Panc1 (cell line): ENCODE results near the gene PAK4. TPM values are rescaled to one million over a fixed set of nuclear protein-coding genes. Genes with fewer than 3 reads are reported as not detected.
"Not testable (repeated sequence)": the region's sequence is repeated elsewhere in the genome, so short reads cannot be mapped to it uniquely, and the experiment has no call there.

ENCODE experiments used
- ATAC-seq: fragments of 200-7000 bp; cut with Tn5 transposase; 2 replicates; pipeline ENCODE4 v1.9.1; 2020; ENCODE audit warnings: mild to moderate bottlenecking, moderate library complexity
- BruUV-seq: library from RNA; stranded (reverse); fragments of 400-500 nt; replicated peaks from 2 replicates; lab custom pipeline; 2021; lab: Mats Ljungman, UMichigan
- CTCF ChIA-PET: fragments of 300-600 bp; sonication (Branson Sonifier 250); formaldehyde crosslinking; loops from one replicate; lab custom pipeline; 2022; ENCODE audit warnings: antibody characterized with exemption; lab: Charles Lee
- POLR2A ChIA-PET: fragments of 300-600 bp; sonication (Branson Sonifier 250); formaldehyde crosslinking; loops from one replicate; lab custom pipeline; 2022; ENCODE audit warnings: antibody characterized with exemption; lab: Charles Lee
- DNase-seq: peaks from one replicate; pipeline ENCODE4 v3.0.0-alpha.2; 2010; ENCODE audit warnings: low read depth, low spot score
- H3K27ac ChIP-seq: 2 replicates; pipeline ENCODE4 v1.5.1; 2011; ENCODE audit warnings: mild to moderate bottlenecking, low read length, inconsistent platforms
- H3K27me3 ChIP-seq: fragments of 200-500 bp; sonication (Bioruptor generic); 2 replicates; pipeline ENCODE4 v1.6.0; 2014; ENCODE audit warnings: low read length, inconsistent platforms; ENCODE audit not compliant: control insufficient read depth, insufficient read depth
- H3K36me3 ChIP-seq: fragments of 200-500 bp; sonication (Bioruptor generic); 2 replicates; pipeline ENCODE4 v1.5.1; 2014; ENCODE audit warnings: inconsistent platforms, mild to moderate bottlenecking, low read length, moderate library complexity; ENCODE audit not compliant: control insufficient read depth, insufficient read depth
- H3K4me1 ChIP-seq: 2 replicates; pipeline ENCODE4 v1.5.1; 2011; ENCODE audit warnings: inconsistent platforms, mild to moderate bottlenecking, low read length, moderate library complexity; ENCODE audit not compliant: control insufficient read depth, insufficient read depth
- H3K4me3 ChIP-seq, 2 experiments: 2 replicates each; pipeline ENCODE4 v1.5.1; 2011 to 2012; ENCODE audit warnings: low read depth in 2 of 2, low read length in 2 of 2, mild to moderate bottlenecking in 2 of 2, inconsistent platforms in 1 of 2, moderate library complexity in 1 of 2
- H3K9me3 ChIP-seq: fragments of 200-500 bp; sonication (Bioruptor generic); 2 replicates; pipeline ENCODE4 v1.5.1; 2014; ENCODE audit warnings: low read depth, mild to moderate bottlenecking, inconsistent platforms, low read length, moderate library complexity; ENCODE audit not compliant: control insufficient read depth, insufficient read depth
- POLR2AphosphoS5 ChIP-seq: IDR thresholded peaks from 2 replicates; pipeline ENCODE4 v1.6.1; 2012; ENCODE audit warnings: mild to moderate bottlenecking, low read depth, low read length, moderate library complexity
- SIN3A ChIP-seq: IDR thresholded peaks from 2 replicates; pipeline ENCODE4 v1.6.1; 2012; ENCODE audit warnings: low read depth, mild to moderate bottlenecking, low read length, moderate library complexity, borderline replicate concordance; ENCODE audit not compliant: insufficient read depth
- TCF7L2 ChIP-seq: IDR thresholded peaks from 2 replicates; pipeline ENCODE4 v1.6.1; 2011; ENCODE audit warnings: mild to moderate bottlenecking, low read depth, low read length, inconsistent platforms
- in situ Hi-C: cut with HindIII; loops from 2 replicates; pipeline ENCODE4 v1.10.0; 2016; ENCODE audit warnings: low sequenced_read_pairs, low pct_unique_long_range_greater_than_20kb
- intact Hi-C: fragments of 100-400 bp; cut with micrococcal nuclease; formaldehyde crosslinking; loops from one replicate; pipeline ENCODE4 v1.10.0; 2022; ENCODE audit not compliant: unreplicated experiment
- total RNA-seq: library from RNA; stranded (reverse); gene quantifications from one replicate; pipeline ENCODE4 v1.2.1, GENCODE V29; 2021; ENCODE audit not compliant: unreplicated experiment
- TF ChIP-seq, protein P1 (sequence below): fragments of 450-650 bp; IDR thresholded peaks from 2 replicates; pipeline ENCODE4 v1.5.1; 2017; ENCODE audit warnings: mild to moderate bottlenecking
- TF ChIP-seq, protein P2 (sequence below), 2 experiments: IDR thresholded peaks; 2 replicates each; pipeline ENCODE4 v1.6.1; 2011 to 2012; ENCODE audit warnings: low read depth in 2 of 2, control low read depth in 1 of 2, low read length in 1 of 2, mild to moderate bottlenecking in 1 of 2, moderate library complexity in 1 of 2; ENCODE audit not compliant: insufficient read depth in 1 of 2

PAK4 gene
- total RNA-seq, 1 experiment from 2014 or later, result 311 TPM

DNA sequence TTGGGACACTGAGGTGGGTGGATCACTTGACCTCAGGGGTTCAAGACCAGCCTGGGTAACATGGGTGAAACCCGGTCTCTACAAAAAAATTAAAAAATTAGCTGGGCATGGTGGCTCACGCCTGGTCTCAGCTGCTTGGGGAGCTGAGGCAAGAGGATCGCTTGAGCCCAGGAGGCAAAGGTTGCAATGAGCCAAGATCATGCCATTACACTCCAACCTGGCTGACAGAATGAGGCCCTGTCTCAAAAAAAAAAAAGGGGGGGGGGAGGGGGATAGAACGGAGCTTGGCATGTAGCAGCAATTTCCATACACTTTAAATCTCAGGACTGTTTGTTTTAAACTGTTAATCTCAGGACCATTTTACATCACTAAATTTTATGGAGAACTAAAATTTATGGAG is 39.2 kb upstream of the PAK4 start:
- H3K27ac ChIP-seq, result no peak overlapping the region
- no peak overlapping the region for H3K4me3 ChIP-seq
- H3K9me3 ChIP-seq, result no peaks in the 10 kb centered on the region
- H3K4me1 ChIP-seq, result peaks cover 40% of the 10 kb centered on the region
- intact Hi-C loops (no loop called here), in situ Hi-C loops (no loop called here)
- ChIA-PET CTCF (interaction anchor here (0.6 to 1.0 kb wide), 4 partner anchors 11 to 195 kb away, joined by 3 to 10 read pairs (median 5); no protein-coding TSS in a partner anchor), POLR2A (interaction anchor here (0.6 to 0.7 kb wide), 3 partner anchors 9 to 12 kb away, joined by 3 to 7 read pairs (median 4); no protein-coding TSS in a partner anchor)
- no TSS peak for BruUV-seq
- H3K36me3 ChIP-seq, result no peaks in the 10 kb centered on the region
- ATAC-seq (no peak), DNase-seq (no peak)
- TF ChIP-seq TCF7L2 (0 out of 2 replicates have a peak, but pooled peaks have one; percentile 50), POLR2AphosphoS5 (no peak), SIN3A (no peak)
- TF ChIP-seq, protein P1, sequence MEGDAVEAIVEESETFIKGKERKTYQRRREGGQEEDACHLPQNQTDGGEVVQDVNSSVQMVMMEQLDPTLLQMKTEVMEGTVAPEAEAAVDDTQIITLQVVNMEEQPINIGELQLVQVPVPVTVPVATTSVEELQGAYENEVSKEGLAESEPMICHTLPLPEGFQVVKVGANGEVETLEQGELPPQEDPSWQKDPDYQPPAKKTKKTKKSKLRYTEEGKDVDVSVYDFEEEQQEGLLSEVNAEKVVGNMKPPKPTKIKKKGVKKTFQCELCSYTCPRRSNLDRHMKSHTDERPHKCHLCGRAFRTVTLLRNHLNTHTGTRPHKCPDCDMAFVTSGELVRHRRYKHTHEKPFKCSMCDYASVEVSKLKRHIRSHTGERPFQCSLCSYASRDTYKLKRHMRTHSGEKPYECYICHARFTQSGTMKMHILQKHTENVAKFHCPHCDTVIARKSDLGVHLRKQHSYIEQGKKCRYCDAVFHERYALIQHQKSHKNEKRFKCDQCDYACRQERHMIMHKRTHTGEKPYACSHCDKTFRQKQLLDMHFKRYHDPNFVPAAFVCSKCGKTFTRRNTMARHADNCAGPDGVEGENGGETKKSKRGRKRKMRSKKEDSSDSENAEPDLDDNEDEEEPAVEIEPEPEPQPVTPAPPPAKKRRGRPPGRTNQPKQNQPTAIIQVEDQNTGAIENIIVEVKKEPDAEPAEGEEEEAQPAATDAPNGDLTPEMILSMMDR, result no peak
- TF ChIP-seq, protein P2, sequence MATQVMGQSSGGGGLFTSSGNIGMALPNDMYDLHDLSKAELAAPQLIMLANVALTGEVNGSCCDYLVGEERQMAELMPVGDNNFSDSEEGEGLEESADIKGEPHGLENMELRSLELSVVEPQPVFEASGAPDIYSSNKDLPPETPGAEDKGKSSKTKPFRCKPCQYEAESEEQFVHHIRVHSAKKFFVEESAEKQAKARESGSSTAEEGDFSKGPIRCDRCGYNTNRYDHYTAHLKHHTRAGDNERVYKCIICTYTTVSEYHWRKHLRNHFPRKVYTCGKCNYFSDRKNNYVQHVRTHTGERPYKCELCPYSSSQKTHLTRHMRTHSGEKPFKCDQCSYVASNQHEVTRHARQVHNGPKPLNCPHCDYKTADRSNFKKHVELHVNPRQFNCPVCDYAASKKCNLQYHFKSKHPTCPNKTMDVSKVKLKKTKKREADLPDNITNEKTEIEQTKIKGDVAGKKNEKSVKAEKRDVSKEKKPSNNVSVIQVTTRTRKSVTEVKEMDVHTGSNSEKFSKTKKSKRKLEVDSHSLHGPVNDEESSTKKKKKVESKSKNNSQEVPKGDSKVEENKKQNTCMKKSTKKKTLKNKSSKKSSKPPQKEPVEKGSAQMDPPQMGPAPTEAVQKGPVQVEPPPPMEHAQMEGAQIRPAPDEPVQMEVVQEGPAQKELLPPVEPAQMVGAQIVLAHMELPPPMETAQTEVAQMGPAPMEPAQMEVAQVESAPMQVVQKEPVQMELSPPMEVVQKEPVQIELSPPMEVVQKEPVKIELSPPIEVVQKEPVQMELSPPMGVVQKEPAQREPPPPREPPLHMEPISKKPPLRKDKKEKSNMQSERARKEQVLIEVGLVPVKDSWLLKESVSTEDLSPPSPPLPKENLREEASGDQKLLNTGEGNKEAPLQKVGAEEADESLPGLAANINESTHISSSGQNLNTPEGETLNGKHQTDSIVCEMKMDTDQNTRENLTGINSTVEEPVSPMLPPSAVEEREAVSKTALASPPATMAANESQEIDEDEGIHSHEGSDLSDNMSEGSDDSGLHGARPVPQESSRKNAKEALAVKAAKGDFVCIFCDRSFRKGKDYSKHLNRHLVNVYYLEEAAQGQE (IDR thresholded peaks at IDR 0.05; ENCODE audit: insufficient read depth in 1 of 2, low read depth in 2 of 2, low read length in 1 of 2), result peak in 1 of 2 experiments; percentile 5; a peak in 1 of 4 replicates
- no peaks in the 10 kb centered on the region for H3K27me3 ChIP-seq

DNA sequence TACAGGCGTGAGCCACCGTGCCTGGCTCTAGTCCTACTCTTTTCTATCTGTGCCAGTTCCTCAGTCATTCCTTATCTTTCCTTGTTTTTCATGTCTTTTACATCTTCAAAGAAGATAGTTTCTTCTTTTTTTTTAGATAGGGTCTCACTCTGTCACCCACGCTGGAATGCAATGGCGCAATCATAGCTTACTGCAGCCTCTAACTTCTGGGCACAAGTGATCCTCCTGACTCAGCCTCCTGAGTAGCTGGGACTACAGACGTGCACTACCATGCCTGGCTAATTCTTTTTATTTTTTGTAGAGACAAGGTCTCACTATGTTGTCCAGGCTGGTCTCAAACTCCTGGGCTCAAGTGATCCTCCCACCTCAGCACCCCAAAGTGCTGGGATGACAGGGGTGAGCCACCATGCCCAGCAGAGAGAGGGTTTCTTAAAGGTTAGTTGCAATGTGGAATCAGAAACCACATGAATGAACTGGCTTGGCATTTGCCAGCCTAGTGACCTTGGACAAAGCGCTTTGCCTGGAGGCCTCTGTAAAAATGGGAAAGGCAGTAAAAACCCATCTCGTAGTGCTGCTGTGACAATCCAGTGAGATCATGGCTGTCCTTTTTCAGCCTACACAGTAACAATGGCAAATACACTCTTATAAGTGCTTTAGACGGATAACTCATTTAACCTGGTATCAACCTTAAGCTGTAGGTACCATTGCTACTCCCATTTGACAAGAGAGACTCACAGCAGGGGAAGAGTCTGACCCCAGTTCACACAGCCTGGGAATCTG is 37.5 kb upstream of the PAK4 start:
- DNase-seq (no peak), ATAC-seq (no peak)
- Histone ChIP-seq H3K27me3 (no peaks in the 10 kb centered on the region), H3K4me3 (no peak overlapping the region), H3K4me1 (peaks cover 30% of the 10 kb centered on the region), H3K36me3 (no peaks in the 10 kb centered on the region), H3K27ac (peak overlapping the region; percentile 6), H3K9me3 (no peaks in the 10 kb centered on the region)
- CTCF ChIA-PET, result interaction anchor here (0.6 kb wide), 2 partner anchors 22 to 217 kb away, joined by 3 to 5 read pairs; no protein-coding TSS in a partner anchor
- TF ChIP-seq, protein P1, result no peak
- TF ChIP-seq SIN3A, result no peak
- no peak for TF ChIP-seq POLR2AphosphoS5
- no TSS peak for BruUV-seq
- intact Hi-C loops, result no loop called here
- in situ Hi-C loops, result no loop called here
- POLR2A ChIA-PET, result interaction anchor here (0.6 kb wide), 1 partner anchor 1173 kb away, joined by 19 read pairs; no protein-coding TSS in a partner anchor

DNA sequence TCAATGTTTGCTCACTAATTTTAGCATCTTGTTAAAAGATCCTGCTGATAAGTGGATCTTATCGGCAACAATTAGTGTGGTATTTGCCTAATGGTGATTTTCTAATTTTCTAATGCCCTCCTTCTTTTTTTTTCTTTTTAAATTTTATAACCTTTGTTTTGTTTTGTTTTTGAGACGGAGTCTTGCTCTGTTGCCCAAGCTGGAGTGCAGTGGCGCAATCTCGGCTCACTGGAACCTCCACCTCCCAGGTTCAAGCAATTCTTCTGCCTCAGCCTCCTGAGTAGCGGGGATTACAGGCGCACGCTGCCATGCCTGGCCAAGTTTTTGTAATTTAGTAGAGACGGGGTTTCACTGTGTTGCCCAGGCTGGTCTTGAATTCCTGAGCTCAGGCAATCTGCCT is 35.6 kb upstream of the PAK4 start:
- ATAC-seq, in situ Hi-C loops, H3K27me3 ChIP-seq, H3K4me3 ChIP-seq, intact Hi-C loops, BruUV-seq, H3K9me3 ChIP-seq, H3K36me3 ChIP-seq, H3K27ac ChIP-seq, CTCF ChIA-PET, DNase-seq: not testable (repeated sequence)
- peaks cover 15% of the 10 kb centered on the region for H3K4me1 ChIP-seq
- POLR2A ChIA-PET, result interaction anchor here (0.6 to 0.9 kb wide), 2 partner anchors 15 to 801 kb away, joined by 4 to 5 read pairs; no protein-coding TSS in a partner anchor
